Hepatocyte (in vitro differentiated cells): ENCODE results near the gene CRYGB. TPM values are rescaled to one million over a fixed set of nuclear protein-coding genes. Genes with fewer than 3 reads are reported as not detected.

Experiments used
- DNase-seq: peaks from one replicate; pipeline ENCODE4 v3.0.0-alpha.2; 2016; ENCODE audit warnings: low spot score
- H2AFZ ChIP-seq: fragments of 200-600 bp; sonication (generic); 2 replicates; pipeline ENCODE4 v1.6.0; 2016; ENCODE audit warnings: antibody characterized with exemption, mild to moderate bottlenecking
- H3K27ac ChIP-seq: fragments of 200-600 bp; sonication (generic); 2 replicates; pipeline ENCODE4 v1.5.1; 2016; ENCODE audit warnings: mild to moderate bottlenecking
- H3K27me3 ChIP-seq: fragments of 200-600 bp; sonication (generic); 2 replicates; pipeline ENCODE4 v1.6.1; 2016
- H3K36me3 ChIP-seq: fragments of 200-600 bp; sonication (generic); replicated peaks from 2 replicates; pipeline ENCODE4 v1.5.1; 2016; ENCODE audit warnings: low read depth; ENCODE audit not compliant: insufficient read depth
- H3K4me1 ChIP-seq: fragments of 200-600 bp; sonication (generic); 2 replicates; pipeline ENCODE4 v1.5.1; 2016; ENCODE audit warnings: mild to moderate bottlenecking, moderate library complexity; ENCODE audit not compliant: insufficient read depth
- H3K4me2 ChIP-seq: fragments of 200-600 bp; sonication (generic); 2 replicates; pipeline ENCODE4 v1.6.0; 2016
- H3K4me3 ChIP-seq: fragments of 200-600 bp; sonication (generic); 2 replicates; pipeline ENCODE4 v1.5.1; 2016; ENCODE audit warnings: mild to moderate bottlenecking
- H3K79me2 ChIP-seq: fragments of 200-600 bp; sonication (generic); 2 replicates; pipeline ENCODE4 v1.6.0; 2017; ENCODE audit warnings: mild to moderate bottlenecking
- H3K9me2 ChIP-seq: fragments of 200-600 bp; sonication (generic); replicated peaks from 2 replicates; pipeline ENCODE4 v1.6.0; 2017; ENCODE audit warnings: mild to moderate bottlenecking; ENCODE audit not compliant: insufficient read depth
- H3K9me3 ChIP-seq: fragments of 200-600 bp; sonication (generic); 2 replicates; pipeline ENCODE4 v1.5.1; 2016; ENCODE audit warnings: low read depth, mild to moderate bottlenecking
- H4K20me1 ChIP-seq: fragments of 200-600 bp; sonication (generic); 2 replicates; pipeline ENCODE4 v1.6.0; 2016; ENCODE audit warnings: mild to moderate bottlenecking; ENCODE audit not compliant: insufficient read depth, poor library complexity, severe bottlenecking
- EZH2 ChIP-seq: fragments of 200-600 bp; sonication (generic); IDR thresholded peaks from 2 replicates; pipeline ENCODE4 v1.6.1; 2016; ENCODE audit warnings: antibody characterized with exemption, mild to moderate bottlenecking, borderline replicate concordance
- EZH2phosphoT487 ChIP-seq: fragments of 200-600 bp; sonication (generic); IDR thresholded peaks from one replicate; pipeline ENCODE4 v1.6.1; 2018; ENCODE audit warnings: antibody characterized with exemption, mild to moderate bottlenecking, low read depth, moderate library complexity; ENCODE audit not compliant: unreplicated experiment, severe bottlenecking
- polyA plus RNA-seq: library from polyadenylated mRNA; unstranded; fragments of >200 nt; fragmentation: Nextera tagmentation; extraction: Ambion mirVana; gene quantifications from 2 replicates; pipeline ENCODE4 v1.2.1, GENCODE V29; 2016
- total RNA-seq: library from RNA; depleted of rRNA; stranded (reverse); fragments of >200 nt; gene quantifications from 2 replicates; pipeline ENCODE4 v1.2.3, GENCODE V29; 2014
- TF ChIP-seq, protein P1 (sequence below): fragments of 200-600 bp; sonication (generic); IDR thresholded peaks from 2 replicates; pipeline ENCODE4 v1.5.1; 2016; ENCODE audit warnings: antibody characterized with exemption, mild to moderate bottlenecking; ENCODE audit not compliant: poor library complexity

The CRYGB gene
- total and polyA plus RNA-seq, 2 experiments from 2014 or later: not detected

DNA sequence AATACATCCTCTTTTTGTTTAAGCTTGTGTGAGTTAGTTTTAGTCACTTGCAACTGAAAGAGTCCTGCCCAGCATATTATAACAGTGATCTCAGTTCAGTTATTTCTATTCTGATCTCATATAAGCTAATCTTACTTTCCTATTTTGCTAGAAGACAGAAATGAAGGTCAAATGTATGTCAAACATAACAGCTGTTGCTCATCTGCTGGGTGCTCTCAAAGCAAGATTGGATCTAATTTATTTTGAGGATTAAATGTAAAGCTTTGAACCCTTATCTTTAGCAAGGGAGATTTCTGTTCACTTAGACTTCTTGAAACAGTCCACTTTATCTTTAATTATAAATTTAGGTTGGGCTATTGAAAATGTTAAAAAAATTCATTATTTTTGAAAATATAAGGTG, 52.8 kb downstream of the CRYGB start:
- Histone ChIP-seq H3K4me3 (no peak overlapping the region), H3K27ac (no peak overlapping the region), H3K27me3 (no peaks in the 10 kb centered on the region), H3K9me3 (no peaks in the 10 kb centered on the region), H2AFZ (no peak overlapping the region), H3K79me2 (no peaks in the 10 kb centered on the region), H3K9me2 (no peaks in the 10 kb centered on the region), H4K20me1 (no peaks in the 10 kb centered on the region), H3K36me3 (no peaks in the 10 kb centered on the region), H3K4me1 (peaks cover 10% of the 10 kb centered on the region), H3K4me2 (no peak overlapping the region)
- no peak for DNase-seq
- no peak for TF ChIP-seq EZH2
- TF ChIP-seq, protein P1, sequence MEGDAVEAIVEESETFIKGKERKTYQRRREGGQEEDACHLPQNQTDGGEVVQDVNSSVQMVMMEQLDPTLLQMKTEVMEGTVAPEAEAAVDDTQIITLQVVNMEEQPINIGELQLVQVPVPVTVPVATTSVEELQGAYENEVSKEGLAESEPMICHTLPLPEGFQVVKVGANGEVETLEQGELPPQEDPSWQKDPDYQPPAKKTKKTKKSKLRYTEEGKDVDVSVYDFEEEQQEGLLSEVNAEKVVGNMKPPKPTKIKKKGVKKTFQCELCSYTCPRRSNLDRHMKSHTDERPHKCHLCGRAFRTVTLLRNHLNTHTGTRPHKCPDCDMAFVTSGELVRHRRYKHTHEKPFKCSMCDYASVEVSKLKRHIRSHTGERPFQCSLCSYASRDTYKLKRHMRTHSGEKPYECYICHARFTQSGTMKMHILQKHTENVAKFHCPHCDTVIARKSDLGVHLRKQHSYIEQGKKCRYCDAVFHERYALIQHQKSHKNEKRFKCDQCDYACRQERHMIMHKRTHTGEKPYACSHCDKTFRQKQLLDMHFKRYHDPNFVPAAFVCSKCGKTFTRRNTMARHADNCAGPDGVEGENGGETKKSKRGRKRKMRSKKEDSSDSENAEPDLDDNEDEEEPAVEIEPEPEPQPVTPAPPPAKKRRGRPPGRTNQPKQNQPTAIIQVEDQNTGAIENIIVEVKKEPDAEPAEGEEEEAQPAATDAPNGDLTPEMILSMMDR: no peak
- no peak for TF ChIP-seq EZH2phosphoT487

Other genes with a start within 250 kb of the CRYGB start
- 11.1 and 14.3 TPM in 2 replicates for gene PLEKHM3, start 120.6 kb downstream of the CRYGB start, total RNA-seq
- 4.2 and 7.2 TPM in 2 replicates for gene PLEKHM3, start 120.6 kb downstream of the CRYGB start, polyA plus RNA-seq
- gene CRYGD, start 21.6 kb downstream of the CRYGB start, total RNA-seq: not detected in 2 replicates
- gene CRYGD, start 21.6 kb downstream of the CRYGB start, polyA plus RNA-seq: 0.47 and 0.85 TPM in 2 replicates
- 1.3 TPM in 1 of 2 replicates, not detected in the other for gene CRYGC, start 16.3 kb downstream of the CRYGB start, total RNA-seq
- 1.3 TPM in 2 replicates for gene CRYGC, start 16.3 kb downstream of the CRYGB start, polyA plus RNA-seq
- gene CRYGA, start 17.4 kb upstream of the CRYGB start, total RNA-seq: not detected in 2 replicates
- gene CRYGA, start 17.4 kb upstream of the CRYGB start, polyA plus RNA-seq: not detected in 2 replicates
- gene C2orf80, start 43.9 kb upstream of the CRYGB start, total RNA-seq: not detected in 2 replicates
- not detected in 2 replicates for gene C2orf80, start 43.9 kb upstream of the CRYGB start, polyA plus RNA-seq
- gene IDH1, start 108.9 kb upstream of the CRYGB start, total RNA-seq: 404 and 411 TPM in 2 replicates
- gene IDH1, start 108.9 kb upstream of the CRYGB start, polyA plus RNA-seq: 235 and 263 TPM in 2 replicates
- gene PIKFYVE, start 120.1 kb upstream of the CRYGB start, total RNA-seq: 30.3 and 30.7 TPM in 2 replicates
- 6.1 and 7.3 TPM in 2 replicates for gene PIKFYVE, start 120.1 kb upstream of the CRYGB start, polyA plus RNA-seq